ENCODE measurements around the gene EDA. TPM values are rescaled to one million over a fixed set of nuclear protein-coding genes. Genes with fewer than 3 reads are reported as not detected.

EDA gene
- total RNA-seq, 4 donors from 2014 or later: 0.37 to 12.4 (median 3.8) TPM

DNA sequence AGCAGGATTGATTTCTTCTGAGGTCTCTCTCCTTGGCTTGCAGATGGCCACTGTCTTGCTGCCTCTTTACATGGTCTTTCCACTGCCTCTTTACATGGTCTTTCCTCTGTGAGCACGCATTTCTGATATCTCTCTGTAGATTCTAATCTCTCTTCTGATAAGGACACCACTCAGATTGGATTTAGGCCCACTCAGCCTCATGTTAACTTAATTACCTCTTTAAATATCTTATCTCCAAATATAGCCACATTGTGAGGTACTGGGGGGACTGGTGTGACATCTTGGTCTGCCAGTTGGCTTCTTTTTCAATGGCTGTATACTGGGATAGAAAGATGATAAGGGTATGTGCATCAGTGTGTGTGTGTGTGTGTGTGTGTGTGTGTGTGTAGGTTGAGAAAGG is 280.1 kb downstream of the EDA start:
- WGBS, 2 donors (ENCODE audit: low coverage in 1 of 2): 45% methylated on average over 1 of the region's 1 CpG; no CpG with 5 or more reads in 1 of the 2 donors
- no peak overlapping the region for H3K27ac ChIP-seq
- H3K9me3 ChIP-seq: no peaks in the 10 kb centered on the region
- no peaks in the 10 kb centered on the region for H3K27me3 ChIP-seq
- H3K4me3 ChIP-seq: no peak overlapping the region
- intact Hi-C loops (cut with DNase I; ENCODE audit: low total_unique reads) (no loop called here), in situ Hi-C loops (cut with MboI; ENCODE audit: low pct_ligation_motif_present in 1 of 4, low pct_unique_long_range_greater_than_20kb in 1 of 4, low sequenced_read_pairs in 3 of 4) (no loop called here)
- DNase-seq: no peak
- H3K4me1 ChIP-seq: no peaks in the 10 kb centered on the region
- no peaks in the 10 kb centered on the region for H3K36me3 ChIP-seq
- TF ChIP-seq, protein P1, sequence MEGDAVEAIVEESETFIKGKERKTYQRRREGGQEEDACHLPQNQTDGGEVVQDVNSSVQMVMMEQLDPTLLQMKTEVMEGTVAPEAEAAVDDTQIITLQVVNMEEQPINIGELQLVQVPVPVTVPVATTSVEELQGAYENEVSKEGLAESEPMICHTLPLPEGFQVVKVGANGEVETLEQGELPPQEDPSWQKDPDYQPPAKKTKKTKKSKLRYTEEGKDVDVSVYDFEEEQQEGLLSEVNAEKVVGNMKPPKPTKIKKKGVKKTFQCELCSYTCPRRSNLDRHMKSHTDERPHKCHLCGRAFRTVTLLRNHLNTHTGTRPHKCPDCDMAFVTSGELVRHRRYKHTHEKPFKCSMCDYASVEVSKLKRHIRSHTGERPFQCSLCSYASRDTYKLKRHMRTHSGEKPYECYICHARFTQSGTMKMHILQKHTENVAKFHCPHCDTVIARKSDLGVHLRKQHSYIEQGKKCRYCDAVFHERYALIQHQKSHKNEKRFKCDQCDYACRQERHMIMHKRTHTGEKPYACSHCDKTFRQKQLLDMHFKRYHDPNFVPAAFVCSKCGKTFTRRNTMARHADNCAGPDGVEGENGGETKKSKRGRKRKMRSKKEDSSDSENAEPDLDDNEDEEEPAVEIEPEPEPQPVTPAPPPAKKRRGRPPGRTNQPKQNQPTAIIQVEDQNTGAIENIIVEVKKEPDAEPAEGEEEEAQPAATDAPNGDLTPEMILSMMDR (IDR thresholded peaks at IDR 0.05): no peak
- no peak for TF ChIP-seq POLR2AphosphoS5 (IDR thresholded peaks at IDR 0.05)
- TF ChIP-seq EP300 (IDR thresholded peaks at IDR 0.05; ENCODE audit: low read depth): no peak
- no peak for TF ChIP-seq POLR2A (IDR thresholded peaks at IDR 0.05)

DNA sequence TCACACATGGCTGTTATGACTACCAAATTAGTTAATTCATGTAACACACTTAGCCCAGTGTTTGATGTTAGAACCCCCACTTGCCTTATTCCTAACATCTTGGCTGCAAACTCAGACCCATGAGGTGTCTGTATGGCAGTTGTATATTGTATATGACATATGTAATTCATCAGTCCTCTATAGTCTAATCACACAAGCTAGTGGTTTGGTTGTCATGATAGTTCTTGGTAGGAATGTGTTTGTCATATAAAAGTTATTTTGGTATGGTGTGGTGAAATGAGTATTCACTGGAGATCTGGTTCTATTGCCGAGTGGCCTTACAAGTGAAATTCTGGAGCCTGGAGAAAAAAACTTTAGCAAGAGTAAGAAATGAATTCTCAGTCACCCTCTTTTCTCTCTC is 284.6 kb downstream of the EDA start:
- intact Hi-C loops (cut with DNase I; ENCODE audit: low total_unique reads) (no loop called here), in situ Hi-C loops (cut with MboI; ENCODE audit: low pct_ligation_motif_present in 1 of 4, low pct_unique_long_range_greater_than_20kb in 1 of 4, low sequenced_read_pairs in 3 of 4) (no loop called here)
- no peaks in the 10 kb centered on the region for H3K36me3 ChIP-seq
- DNase-seq: no peak
- no peaks in the 10 kb centered on the region for H3K27me3 ChIP-seq
- H3K4me3 ChIP-seq: no peak overlapping the region
- H3K4me1 ChIP-seq: no peaks in the 10 kb centered on the region
- WGBS, 2 donors (ENCODE audit: low coverage in 1 of 2): 83 to 94% methylated on average over 1 of the region's 1 CpG
- H3K27ac ChIP-seq: no peak overlapping the region
- no peaks in the 10 kb centered on the region for H3K9me3 ChIP-seq
- TF ChIP-seq POLR2AphosphoS5 (IDR thresholded peaks at IDR 0.05) (no peak), POLR2A (IDR thresholded peaks at IDR 0.05) (no peak), EP300 (IDR thresholded peaks at IDR 0.05; ENCODE audit: low read depth) (no peak)
- TF ChIP-seq, protein P1 (IDR thresholded peaks at IDR 0.05): no peak

DNA sequence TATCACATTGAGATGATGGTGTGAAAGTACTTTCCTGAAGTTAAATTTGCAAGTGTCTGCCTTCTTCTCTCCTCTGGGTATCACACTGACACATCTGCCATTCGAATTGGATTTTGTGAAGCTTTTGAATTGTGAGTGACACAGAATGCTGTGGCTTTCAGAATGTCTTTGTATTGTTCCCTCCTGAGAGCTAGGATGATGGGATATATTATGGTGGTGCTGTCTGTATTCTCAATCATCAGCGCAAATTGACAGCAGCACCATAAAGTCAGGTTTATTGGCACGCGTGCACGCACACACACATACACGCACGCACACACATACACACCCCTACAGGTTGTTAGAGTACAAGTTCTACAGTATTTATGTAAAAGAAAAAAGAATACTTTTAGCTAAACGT is 290.5 kb downstream of the EDA start:
- H3K4me1 ChIP-seq: no peaks in the 10 kb centered on the region
- no peak overlapping the region for H3K4me3 ChIP-seq
- in situ Hi-C loops (cut with MboI; ENCODE audit: low pct_ligation_motif_present in 1 of 4, low pct_unique_long_range_greater_than_20kb in 1 of 4, low sequenced_read_pairs in 3 of 4) (no loop called here), intact Hi-C loops (cut with DNase I; ENCODE audit: low total_unique reads) (no loop called here)
- TF ChIP-seq, protein P1 (IDR thresholded peaks at IDR 0.05): no peak
- TF ChIP-seq EP300 (IDR thresholded peaks at IDR 0.05; ENCODE audit: low read depth): no peak
- TF ChIP-seq POLR2A (IDR thresholded peaks at IDR 0.05): no peak
- no peak for TF ChIP-seq POLR2AphosphoS5 (IDR thresholded peaks at IDR 0.05)
- WGBS, 2 donors (ENCODE audit: low coverage in 1 of 2): 86 to 95% methylated on average over 7 to 8 of the region's 8 CpGs
- H3K27ac ChIP-seq: no peak overlapping the region
- H3K36me3 ChIP-seq: no peaks in the 10 kb centered on the region
- H3K9me3 ChIP-seq: no peaks in the 10 kb centered on the region
- no peaks in the 10 kb centered on the region for H3K27me3 ChIP-seq
- no peak for DNase-seq

DNA sequence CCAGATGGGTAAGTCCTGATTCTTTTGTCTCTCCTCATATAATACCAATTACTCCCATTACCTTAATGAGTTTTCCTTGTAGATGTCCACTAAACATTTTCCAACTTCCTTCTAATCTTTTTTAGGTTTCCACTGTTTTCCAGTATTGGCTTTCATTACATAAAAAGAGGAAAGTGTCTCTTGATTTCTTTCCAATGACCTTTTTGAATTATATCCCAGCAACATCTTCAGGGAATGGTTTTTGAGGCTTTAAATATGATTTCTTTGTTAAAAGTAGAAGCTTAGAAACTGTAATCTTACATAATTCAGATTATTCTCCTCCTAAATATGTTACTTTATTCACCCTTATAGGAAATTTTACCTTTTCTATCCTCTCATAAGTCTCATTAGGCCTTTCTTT is 298.9 kb downstream of the EDA start:
- Histone ChIP-seq H3K36me3 (no peaks in the 10 kb centered on the region), H3K27ac (no peak overlapping the region), H3K4me1 (no peaks in the 10 kb centered on the region), H3K4me3 (no peak overlapping the region), H3K9me3 (no peaks in the 10 kb centered on the region), H3K27me3 (no peaks in the 10 kb centered on the region)
- intact Hi-C loops (cut with DNase I; ENCODE audit: low total_unique reads) (no loop called here), in situ Hi-C loops (cut with MboI; ENCODE audit: low pct_ligation_motif_present in 1 of 4, low pct_unique_long_range_greater_than_20kb in 1 of 4, low sequenced_read_pairs in 3 of 4) (no loop called here)
- no peak for DNase-seq
- TF ChIP-seq, protein P1 (IDR thresholded peaks at IDR 0.05): no peak
- no peak for TF ChIP-seq EP300 (IDR thresholded peaks at IDR 0.05; ENCODE audit: low read depth)
- no peak for TF ChIP-seq POLR2AphosphoS5 (IDR thresholded peaks at IDR 0.05)
- no peak for TF ChIP-seq POLR2A (IDR thresholded peaks at IDR 0.05)
